Endometrium (tissue), 2 donors: ENCODE results near the gene SIL1.
"Not testable (repeated sequence)": the region's sequence is repeated elsewhere in the genome, so short reads cannot be mapped to it uniquely, and the experiment has no call there.

Source experiments
- FAIRE-seq: peaks from 2 replicates; lab custom pipeline; 2012; peaks lifted over from hg19 to GRCh38; lab: Jason Lieb, UNC
- donor health status: control.
- donor health status: control.

Gene SIL1

DNA sequence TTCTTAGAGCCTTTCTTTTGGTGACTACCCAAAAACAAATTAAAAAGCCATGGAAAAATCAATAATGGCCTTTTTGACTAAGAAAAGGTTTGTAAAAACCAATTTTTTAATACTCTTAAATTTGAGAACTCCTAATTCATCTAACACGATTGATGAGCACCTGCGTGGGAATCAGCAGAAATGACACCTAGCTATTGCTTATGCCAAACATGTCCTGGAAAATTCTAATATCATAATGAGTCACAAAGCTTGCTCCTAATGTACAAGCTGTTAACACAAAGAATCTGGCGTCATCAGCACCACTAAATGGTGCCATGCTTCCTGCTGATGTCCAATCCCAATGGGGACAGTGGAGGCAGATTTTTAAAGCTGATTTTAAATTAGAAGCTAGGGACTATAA is 176.8 kb downstream of the SIL1 start:
- FAIRE-seq: no peak

DNA sequence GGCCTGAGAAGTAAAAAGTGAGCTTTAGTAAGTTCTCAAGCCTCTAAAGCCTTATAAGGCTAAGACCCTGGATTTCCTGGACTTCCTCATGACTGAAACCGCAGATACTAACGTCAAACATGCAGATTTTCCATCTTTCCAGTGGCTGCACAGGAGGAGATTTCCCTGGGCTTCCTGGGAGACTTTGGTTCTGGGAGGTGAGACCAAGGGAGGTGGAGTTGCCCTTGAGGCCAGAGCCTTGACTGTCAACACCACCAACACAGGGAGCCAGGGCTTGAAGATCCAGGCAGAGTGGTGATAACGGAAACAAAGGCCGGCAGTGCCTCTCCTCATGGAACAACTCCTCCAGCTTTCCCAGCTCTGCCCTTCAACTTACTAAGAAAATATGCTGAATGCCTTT is 178.3 kb downstream of the SIL1 start:
- FAIRE-seq: no peak

DNA sequence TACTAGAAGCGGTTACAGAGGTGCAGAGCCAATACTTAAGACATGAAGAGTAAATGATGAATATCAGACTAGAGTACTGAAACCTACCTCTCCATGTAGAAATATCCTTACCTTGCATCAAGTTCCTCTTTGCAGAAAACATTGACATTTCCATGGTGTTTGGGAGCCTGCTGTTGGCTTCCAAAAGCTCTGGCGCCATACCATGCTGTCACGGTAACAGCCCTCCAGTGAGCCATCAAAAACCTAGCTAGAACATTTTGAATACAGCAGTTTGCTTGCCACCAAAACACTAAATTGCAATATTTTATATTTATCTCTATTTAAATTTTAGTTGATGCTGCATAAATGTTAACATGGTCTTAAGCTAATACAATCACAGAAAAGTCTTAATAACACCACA is 179.0 kb downstream of the SIL1 start:
- FAIRE-seq: no peak

DNA sequence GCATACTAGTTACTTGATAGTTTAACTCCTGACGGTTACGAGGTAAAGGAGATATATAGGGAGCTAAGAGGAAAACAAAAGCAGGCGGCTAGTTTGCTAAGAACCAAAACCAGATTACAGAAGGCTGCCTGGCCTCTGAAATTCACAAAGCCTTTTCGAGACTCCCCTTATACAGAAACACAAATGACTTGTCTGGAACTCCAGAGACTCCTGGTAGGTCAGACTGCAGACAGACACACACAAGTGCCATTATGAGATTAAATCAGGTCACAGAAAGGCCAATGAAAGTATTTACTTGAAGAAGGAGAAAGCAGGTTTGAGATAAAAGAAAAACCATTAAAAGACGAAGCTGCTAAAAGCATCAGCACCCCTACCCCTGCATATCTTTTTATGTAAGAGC is 180.5 kb downstream of the SIL1 start:
- FAIRE-seq: no peak

DNA sequence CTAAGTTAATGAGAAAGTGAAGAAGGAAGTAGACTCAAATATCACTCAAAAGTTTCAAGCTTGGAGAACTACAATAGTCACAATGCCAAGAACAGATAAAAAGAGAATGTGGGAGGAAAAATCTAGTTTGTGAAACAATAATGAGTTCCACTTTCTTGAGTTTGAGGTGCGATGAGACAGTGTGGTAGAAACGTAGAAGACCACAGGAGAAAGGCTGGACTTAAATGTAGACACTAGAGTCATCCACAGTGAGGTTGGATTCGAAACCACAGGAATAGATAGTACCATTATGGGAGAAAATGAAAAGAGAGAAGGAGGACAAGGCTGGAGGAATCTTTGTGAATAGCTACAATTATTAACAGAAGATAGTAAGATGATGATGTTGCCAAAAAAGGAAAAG is 182.0 kb downstream of the SIL1 start:
- FAIRE-seq: no peak

DNA sequence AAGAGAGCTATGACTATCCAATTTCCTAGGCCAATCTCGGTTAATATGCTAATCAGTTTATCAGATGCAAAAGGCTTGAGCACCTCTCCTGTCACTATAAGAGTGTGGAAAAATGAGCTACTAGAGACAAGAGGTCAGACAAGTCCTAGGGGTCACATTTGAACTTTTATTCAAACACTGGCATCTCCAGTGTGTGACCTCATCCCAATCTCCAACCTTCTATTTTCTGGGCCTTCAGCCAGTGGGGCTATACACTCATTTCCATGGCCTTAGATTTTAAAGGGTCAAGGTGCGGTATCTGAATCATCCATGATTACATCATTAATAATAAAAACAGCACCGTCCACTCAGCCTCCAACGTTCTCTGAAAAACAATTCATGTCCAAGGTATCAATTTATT is 183.4 kb downstream of the SIL1 start:
- no peak for FAIRE-seq

DNA sequence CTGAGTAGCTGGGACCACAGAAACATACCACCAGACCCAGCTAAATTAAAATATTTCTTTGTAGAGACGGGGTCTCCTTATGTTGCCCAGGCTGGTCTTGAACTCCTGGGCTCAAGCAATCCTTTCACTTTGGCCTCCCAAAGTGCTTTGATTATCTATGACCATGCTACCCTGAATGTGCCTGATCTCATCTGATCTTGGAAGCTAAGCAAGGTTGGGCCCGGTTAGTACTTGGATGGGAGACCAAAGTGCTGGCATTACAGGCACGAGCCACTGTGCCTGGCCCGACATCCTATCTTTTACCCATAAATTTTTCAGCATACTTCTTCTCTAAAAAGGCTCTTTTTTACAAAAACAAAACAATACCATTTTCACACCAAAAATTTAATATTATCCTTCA is 186.0 kb downstream of the SIL1 start:
- FAIRE-seq: no peak

DNA sequence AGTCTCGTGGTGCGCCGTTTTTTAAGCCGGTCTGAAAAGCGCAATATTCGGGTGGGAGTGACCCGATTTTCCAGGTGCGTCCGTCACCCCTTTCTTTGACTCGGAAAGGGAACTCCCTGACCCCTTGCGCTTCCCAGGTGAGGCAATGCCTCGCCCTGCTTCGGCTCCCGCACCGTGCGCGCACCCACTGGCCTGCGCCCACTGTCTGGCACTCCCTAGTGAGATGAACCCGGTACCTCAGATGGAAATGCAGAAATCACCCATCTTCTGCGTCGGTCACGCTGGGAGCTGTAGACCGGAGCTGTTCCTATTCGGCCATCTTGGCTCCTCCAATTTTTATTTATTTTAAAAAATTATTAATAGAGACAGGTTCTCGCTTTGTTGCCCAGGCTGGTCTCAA is 187.0 kb downstream of the SIL1 start:
- FAIRE-seq: not testable (repeated sequence)

DNA sequence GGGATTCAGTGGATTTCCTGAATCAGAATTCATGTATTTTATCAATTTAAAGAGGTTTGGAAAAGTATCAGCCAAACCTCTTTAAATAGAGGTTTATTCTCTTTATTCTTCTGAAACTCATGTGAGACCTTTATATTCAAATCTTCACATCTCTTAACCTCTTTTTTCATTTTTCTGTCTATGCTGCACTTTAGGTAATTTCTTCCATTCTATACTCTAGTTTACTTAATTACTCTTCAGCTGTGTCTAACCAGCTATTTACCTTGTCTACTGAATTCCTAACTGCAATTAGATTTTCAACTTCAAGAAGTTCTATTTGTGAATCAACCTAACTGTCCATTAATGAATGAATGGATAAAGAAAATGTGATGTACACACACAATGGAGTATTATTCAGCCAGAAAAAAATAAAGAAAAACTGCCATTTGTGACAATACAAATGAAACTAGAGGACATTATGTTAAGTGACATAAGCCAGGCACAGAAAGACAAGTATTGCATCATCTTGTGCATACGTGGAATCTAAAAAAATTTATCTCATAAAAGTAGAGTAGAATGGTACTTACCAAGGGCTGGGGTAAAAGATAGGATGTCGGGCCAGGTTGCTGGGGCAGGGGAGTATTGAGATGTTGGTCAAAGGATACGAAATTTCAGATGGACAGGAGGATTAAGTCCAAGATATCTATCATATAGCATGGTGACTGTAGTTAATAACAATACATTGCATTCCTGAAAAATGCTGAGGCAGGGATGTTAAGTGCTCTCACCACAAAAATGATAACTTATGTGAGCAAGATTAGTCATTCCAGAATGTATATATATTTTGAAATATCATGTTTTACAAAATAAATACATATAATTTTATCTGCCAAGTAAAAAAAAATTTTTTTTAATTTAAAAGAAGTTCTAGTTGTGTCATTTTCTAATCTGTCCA is 193.5 kb downstream of the SIL1 start:
- FAIRE-seq: no peak

DNA sequence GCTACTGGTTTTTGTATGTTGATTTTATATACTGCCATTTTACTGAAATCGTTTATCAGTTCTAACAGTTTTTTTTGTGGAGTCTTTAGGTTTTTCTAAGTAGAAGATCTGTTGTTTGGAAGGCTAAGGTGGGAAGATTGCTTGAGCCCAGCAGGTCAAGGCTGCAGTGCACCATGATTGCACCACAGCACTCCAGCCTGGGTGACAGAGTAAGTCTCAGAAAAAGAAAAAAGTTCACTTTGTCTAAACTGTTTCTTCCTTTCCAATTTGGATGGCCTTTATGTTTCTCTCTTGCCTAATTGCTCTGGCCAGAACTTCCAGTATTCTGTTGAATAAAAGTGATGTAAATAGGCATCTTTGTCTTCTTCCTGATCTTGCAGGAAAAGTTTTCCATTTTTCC is 198.5 kb downstream of the SIL1 start:
- FAIRE-seq: no peak

DNA sequence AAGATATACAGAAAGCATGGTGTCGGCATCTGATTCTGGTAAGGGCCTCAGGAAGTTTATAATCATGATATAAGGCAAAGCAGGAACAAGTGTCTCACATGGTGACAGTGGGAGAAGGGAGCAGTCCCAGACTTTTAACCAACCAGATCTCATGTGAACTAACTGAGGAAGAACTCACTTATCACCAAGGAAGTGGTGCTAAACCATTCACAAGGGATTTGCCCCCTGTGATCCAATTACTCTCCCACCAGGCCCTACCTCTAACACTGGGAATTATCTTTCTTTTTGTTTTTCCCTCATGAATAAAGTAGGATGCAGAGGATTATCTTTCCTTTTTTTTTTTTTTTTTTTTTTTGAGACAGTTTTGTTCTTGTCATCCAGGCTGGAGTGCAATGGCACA is 199.6 kb downstream of the SIL1 start:
- FAIRE-seq: no peak

DNA sequence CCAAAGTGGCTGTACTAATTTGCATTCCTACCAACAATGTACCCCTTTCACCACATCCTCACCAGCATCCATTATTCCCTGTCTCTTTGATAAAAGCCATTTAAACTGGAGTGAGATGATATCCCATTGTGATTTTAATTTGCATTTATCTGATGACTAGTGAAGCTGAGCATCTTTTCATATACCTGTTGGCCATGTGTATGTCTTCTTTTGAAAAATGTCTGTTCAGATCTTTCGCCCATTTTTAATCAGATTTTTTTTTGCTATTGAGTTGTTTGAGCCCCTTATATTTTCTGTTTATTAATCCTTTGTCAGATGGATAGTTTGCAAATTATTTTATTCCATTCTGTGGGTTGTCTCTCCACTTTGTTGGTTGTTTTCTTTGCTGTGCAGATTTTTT is 202.0 kb downstream of the SIL1 start:
- FAIRE-seq: no peak

DNA sequence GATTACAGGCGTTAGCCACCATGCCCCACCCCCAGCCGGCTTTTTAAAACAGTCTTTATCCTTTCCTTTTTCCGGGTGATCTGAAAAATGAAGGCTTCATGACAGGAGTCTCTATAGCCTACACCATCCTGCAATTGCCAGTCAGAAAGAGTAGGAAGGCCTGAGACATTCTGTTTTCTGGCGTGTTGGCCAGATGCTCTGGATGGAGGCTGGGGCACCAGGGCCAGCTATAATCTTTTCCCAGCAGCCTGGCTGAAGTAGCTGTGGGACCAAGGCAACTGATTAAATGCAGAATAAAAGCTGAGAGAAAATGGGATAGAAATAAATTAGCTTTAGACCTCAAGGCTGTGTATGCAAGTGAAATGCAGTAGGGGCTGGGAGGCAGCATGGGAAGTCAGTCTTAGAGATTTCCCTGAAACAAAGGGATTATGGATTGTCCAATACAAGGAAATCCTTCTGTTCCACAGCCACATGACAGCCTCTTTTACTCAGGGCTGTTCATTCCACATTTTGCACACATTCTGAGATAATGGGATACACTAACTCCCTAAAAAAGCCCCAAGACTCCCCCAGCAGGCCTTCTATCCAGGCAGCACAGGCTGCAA is 207.1 kb downstream of the SIL1 start:
- no peak for FAIRE-seq

DNA sequence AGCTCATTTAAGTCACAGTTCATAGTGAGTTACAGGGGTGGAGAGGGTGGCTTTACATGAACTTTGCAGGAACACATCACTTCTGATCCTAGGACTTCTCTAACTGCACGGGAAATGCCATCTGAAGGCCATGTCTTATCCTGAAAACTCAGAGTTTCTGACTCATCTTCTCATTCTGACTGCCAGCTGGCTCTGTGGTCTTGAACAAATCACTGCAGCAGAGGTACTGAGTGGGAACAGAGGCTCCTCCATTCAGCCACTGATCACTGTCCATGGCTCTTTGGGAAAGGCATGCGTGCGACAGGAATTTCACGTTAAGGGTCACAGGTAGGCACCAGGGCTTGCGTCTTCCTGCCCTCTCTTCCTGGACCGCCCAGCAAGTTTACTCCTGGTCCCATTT is 208.4 kb downstream of the SIL1 start:
- no peak for FAIRE-seq

DNA sequence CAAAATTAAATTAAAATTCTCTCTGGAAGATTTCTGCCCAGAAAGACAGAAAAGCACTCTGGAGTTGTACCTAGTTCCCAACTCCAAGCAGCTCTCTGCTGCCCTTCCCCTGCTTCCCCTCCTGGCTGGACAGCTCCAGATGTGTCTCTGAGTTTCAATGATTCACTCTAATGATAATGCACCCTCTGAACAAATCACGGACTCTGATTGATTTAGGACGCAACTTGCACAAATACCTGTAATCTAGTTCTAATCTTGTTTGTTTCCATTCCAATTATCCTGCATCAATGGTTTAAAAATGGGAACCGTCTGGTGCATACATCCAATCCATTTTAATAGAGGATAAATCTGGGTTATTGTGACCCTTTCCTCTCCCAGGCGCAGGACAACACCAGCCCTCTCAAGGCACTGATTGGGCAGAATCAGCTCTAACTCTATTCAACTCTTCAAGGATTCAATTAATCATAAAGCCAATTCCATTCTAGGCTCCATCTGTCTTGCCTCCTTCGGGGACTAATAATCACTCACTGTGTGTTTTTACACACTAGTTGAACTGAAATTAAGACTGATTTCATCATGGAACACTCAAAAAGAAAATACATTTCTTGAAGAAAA is 211.9 kb downstream of the SIL1 start:
- FAIRE-seq: no peak

DNA sequence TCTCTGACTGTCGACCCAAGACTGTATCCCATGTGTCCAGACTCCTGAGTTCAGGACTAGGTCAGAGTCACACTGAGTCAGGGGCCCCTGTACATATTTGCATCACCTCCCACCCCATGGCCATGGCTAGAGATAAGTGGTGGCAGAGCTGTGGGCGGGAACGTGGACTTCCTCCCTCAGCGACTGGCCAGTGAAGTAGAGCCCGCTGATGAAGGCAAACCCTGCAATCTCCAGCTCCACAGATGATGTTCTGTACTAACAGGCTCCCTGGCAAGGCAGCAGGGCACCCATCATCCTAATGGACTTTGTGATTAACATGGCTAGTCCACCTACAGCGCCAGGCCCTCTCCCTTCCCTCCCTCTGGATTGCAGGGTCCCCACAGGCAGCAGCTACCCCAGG is 212.5 kb downstream of the SIL1 start:
- FAIRE-seq: no peak

DNA sequence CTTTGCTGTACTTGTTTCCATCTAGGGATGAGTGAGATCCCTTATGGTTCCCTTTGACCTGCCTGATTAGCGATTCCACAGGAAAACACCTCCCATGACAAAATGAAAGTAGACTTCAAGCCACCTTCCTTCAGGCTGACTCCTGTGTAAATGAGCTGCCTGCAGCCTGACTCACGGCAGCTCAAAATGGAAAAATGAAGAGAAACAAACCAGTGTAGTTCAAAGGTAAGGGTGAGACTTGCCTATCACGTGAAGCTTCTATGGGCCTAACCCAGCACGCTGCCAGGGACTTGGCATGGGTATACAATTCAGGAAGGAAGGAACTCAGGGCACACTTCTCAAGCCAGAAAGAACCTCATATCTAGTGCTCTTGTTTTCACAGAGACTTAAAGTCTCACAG is 212.9 kb downstream of the SIL1 start:
- no peak for FAIRE-seq

DNA sequence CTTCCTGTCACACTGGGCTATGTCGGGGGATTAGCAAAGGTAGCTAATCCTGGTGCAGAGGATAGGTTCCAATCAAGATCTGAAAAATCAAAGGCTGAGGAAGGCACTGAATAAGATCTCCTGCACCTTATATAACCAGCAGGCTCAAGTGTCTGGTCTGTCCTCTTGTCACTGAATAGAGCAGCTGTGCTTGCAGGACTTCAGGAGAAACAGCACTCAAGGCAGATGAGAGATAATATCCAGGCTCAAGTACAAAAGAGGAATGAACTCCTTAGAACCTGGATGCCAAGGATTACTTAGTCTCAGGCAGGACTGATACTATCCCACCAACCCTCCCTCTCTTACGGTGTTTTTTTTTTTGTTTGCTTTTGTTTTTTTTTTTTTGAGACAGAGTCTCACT is 214.2 kb downstream of the SIL1 start:
- FAIRE-seq: no peak

DNA sequence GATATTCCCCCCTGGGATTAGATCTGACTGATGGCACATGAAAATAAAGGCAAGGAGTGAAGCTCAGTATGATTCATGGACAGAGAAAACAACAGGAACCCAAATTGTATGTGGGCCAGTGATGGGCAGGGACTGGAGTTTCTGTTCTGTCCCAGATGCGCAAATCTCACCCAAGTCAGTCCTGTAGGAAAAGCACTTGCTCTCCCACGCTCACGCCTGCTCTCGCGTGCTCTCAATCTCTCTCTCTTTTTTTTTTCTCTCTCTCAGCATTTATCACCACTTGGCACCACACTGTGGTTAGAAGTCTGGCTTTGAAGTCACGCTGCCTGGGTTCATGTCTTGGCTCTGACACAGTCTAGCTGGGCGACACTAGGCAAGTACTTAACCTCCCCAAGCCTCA is 216.6 kb downstream of the SIL1 start:
- no peak for FAIRE-seq

DNA sequence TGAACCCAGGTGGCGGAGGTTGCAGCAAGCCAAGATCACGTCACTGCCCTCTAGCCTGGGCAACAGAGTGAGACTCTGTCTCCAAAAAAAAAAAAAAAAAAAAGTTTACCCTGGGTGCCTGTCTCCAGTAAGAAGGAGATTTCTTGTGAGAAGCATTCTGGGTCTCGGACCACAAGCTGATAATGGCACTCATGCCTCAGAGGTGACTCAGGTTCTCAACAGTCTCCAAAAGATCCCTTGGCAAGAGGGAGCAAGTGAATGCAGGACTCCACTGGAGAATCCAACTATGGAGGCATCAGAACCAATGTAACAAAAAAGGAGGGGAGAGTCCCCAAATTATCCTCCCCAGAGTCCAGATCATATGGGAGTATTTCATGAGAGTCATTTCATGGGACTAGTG is 217.0 kb downstream of the SIL1 start:
- no peak for FAIRE-seq

DNA sequence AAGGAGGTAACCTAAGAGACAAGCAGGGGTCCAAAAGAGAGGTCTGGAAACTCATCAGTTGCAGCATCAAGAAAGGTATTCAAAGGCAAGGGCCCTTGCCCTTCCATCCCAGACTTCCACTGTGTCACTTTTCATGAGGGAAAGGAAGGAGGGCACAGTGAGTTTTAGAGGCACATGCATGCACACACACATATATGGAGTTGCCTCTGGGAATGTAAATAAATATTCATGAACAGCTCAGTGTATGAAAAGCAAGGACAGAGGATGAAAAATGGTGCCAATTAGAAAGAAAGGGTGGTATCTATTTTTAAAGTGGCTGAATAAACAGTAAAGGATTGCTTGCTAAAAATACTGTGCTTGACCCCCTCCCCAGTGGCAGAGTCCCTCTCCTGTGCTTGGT is 217.7 kb downstream of the SIL1 start:
- no peak for FAIRE-seq

DNA sequence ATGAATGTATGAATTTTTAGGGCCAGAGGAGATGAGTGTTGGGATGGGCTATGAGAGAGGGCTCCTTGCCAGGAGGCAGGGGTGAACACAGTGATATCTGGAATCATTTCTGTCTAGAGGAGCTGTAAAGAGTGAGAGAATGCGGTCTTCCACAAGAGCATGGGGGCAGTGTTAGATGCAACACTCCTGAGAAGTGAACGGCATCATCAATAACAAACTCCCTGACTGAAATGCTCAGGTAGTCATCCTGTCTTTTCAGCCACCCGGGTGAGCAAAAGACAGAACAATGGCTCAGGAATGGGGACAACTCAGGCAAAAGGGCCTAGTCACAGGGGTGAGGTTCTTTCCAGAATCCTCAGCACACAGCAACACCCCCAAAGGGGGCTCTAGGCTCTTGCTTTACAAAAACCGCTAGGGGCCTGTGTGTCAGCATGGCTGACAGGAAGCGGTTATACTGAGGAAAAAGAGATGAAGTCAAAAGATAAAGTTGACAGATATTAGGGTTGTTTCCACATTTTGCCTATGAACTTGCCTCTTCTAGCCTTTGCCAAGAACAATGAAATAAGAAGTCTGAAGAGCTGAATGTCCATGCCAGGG is 218.4 kb downstream of the SIL1 start:
- no peak for FAIRE-seq

DNA sequence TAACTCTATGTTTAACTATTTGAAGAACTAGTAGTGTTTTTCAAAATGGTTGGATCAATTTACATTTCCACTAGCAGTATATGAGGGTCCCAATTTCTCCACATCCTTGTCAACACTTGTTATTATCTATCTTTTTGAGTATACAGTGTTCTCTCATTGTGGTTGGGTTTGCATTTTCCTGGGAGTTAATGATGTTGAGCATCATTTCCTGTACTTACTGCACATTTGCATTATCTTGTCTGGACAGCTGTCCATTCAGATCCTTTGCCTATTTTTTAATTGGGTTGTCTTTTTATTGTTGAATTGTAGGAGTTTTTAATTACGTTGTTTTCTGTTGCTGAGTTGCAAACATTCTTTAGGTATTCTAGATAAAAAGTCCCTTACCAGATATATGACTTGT is 219.6 kb downstream of the SIL1 start:
- FAIRE-seq: no peak
